GM12865 (cell line): ENCODE results near the gene TAX1BP3.
A peak's percentile ranks its signal among the peaks of the same experiment; 100 is the strongest.

Experiments used
- DNase-seq: peaks from one replicate; pipeline ENCODE4 v3.0.0; 2010; ENCODE audit warnings: low read depth
- H3K4me3 ChIP-seq: 2 replicates; pipeline ENCODE4 v1.5.1; 2011; ENCODE audit warnings: mild to moderate bottlenecking, low read depth, low read length, control low read depth
- TF ChIP-seq, protein P1 (sequence below): IDR thresholded peaks from 2 replicates; pipeline ENCODE4 v1.5.1; 2011; ENCODE audit warnings: low read length, control low read depth, low read depth, inconsistent platforms; ENCODE audit not compliant: insufficient read depth; ENCODE audit errors: missing control alignments

Gene TAX1BP3

DNA sequence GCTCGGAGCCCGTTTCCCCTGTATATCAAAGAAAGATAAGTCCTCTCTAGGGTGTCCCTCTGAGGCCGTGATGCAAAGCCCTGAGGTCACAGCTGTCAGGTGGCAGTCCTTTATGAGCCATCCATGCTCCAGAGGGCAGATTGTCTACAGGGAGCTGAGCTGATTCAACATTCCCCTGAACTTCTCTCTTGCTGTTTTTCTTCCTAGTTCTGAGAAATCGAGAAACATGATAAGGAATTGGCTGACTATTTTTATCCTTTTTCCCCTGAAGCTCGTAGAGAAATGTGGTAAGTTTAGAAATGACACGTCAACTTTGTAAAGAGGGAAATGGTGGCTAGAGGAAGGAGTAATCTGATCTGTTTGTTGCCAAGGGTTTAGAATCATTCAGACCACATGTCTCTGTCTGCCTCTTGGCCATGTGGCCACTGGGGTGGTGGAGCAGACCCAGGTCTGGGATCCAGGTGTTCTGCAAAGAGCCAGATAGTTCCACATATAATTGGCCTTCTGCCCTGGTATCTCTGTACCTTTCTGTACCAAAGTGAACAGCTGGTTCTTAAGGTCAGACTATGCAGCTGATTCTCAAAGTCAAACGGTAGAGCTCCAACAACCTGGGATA lies 28.3 kb downstream of the TAX1BP3 start:
- DNase-seq = peak; percentile 21
- TF ChIP-seq, protein P1, sequence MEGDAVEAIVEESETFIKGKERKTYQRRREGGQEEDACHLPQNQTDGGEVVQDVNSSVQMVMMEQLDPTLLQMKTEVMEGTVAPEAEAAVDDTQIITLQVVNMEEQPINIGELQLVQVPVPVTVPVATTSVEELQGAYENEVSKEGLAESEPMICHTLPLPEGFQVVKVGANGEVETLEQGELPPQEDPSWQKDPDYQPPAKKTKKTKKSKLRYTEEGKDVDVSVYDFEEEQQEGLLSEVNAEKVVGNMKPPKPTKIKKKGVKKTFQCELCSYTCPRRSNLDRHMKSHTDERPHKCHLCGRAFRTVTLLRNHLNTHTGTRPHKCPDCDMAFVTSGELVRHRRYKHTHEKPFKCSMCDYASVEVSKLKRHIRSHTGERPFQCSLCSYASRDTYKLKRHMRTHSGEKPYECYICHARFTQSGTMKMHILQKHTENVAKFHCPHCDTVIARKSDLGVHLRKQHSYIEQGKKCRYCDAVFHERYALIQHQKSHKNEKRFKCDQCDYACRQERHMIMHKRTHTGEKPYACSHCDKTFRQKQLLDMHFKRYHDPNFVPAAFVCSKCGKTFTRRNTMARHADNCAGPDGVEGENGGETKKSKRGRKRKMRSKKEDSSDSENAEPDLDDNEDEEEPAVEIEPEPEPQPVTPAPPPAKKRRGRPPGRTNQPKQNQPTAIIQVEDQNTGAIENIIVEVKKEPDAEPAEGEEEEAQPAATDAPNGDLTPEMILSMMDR = no peak
- no peak overlapping the region for H3K4me3 ChIP-seq

DNA sequence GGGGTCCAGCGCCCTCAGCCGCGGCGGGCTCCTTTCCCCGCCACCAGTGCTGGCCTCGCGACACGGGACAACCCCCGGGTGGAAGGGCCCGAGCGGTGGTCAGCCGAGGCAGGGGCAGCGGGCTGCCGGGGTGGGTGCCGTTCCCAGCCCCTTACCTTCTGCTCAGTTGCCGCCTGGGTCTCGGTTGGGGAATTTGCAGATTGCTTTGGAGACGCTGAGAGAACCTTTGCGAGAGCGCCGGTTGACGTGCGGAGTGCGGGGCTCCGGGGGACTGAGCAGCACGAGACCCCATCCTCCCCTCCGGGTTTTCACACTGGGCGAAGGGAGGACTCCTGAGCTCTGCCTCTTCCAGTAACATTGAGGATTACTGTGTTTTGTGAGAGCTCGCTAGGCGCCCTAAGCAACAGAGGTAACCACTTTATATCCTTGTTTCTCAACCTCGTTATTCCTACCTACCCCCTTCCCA lies 31.4 kb downstream of the TAX1BP3 start:
- TF ChIP-seq, protein P1 = no peak
- H3K4me3 ChIP-seq = peak overlapping the region; percentile 98
- peak; percentile 20 for DNase-seq

DNA sequence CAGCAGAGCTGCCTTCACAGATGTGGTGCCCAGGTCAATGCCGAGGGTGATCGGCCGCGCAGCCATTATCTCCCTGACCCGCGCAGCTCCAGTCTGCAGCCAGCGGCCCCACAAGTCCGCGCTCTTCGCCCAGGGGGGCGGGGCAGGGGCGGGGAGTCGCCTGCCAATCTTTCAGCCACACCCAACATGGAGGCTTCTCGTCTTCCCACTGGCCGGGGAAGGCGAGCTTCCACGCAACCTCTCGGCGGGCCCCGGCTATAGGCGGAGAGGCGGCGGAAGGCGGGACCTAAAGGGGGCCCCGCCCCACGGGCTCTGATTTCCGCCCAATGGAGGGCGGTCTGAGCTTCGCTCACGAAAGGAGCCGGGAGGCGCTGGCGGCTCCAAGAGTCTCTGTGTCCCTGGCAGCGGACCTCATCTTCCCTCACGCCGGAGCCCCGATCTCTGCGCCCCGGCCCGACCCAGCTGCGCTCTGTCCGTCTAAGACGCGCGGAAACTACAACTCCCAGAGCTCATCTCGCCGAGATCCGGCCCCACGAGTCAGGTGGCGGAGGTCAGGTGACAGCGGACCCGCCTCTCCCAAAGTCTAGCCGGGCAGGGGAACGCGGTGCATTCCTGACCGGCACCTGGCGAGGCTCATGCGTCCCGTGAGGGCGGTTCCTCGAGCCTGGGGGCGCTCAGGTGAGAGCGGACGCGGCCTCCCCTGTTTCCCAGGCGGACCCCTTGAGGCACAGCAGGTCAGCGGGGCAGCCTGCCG lies 32.0 kb downstream of the TAX1BP3 start, which contains the start of the genes CTNS and SHPK:
CTNS (plus strand) TSS at position 607 of the 754 bp plus-strand sequence. CDS start 3,447 bp downstream, outside the sequence.
SHPK (minus strand) TSS at position 97 of the 754 bp plus-strand sequence; CDS start at position 66, 31 bp downstream.
- TF ChIP-seq, protein P1 = no peak
- H3K4me3 ChIP-seq = peak within 1 kb of the TSS; percentile 98
- DNase-seq = peak; percentile 98

DNA sequence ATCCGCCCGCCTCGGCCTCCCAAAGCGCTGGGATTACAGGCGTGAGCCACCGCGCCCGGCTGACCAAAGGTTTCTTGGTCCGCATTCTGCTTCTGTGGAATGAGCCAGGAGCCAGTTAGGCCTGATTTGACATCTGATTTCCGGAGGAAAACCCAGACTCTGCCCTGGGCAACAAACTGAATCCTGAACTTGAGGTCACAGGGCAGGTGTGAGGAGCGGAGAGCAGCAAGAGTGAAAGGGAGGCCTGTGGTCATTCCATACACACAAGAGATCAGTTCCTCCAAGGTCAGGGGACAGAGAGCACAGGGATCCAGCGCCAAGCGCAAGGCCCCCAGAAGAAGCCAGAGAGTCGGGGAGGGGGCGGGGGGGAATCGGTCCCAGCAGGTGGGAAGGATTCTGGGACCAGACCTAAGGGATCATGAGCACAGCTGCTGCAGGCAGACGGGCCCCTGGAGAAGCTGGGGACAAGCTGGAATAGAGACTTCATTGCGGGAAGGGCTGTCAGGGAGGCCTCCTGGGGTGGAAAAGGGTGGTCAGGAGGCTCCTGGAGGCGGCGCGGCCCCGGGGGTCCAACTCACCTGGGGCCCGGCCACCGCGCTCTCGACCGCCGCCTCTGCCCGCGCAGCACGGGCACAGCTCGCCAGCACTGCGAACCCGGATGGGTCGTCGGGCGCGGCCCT lies 32.8 kb downstream of the TAX1BP3 start:
- H3K4me3 ChIP-seq = peak overlapping the region; percentile 98
- TF ChIP-seq, protein P1 = peak; percentile 1
- DNase-seq = peak; percentile 63

DNA sequence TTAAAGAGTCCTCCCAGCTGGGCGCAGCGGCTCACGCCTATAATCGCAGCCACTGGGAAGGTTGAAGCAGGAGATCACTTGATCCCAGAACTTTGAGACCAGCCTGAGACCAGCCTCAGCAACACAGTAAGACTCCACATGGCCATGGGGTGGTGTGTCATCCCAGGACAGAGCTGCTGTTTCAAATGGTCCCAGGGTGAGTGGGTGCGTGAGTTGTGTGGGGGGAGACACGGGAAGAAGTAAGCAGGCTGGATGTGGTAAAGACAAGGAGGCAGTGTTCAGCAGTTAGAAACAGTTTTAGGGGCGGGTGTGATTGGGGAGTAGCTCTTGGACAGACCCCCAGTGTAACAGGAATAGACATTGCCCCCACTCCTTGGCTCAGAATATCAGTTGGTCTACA lies 36.1 kb downstream of the TAX1BP3 start:
- TF ChIP-seq, protein P1 = no peak
- DNase-seq = no peak
- H3K4me3 ChIP-seq = no peak overlapping the region

DNA sequence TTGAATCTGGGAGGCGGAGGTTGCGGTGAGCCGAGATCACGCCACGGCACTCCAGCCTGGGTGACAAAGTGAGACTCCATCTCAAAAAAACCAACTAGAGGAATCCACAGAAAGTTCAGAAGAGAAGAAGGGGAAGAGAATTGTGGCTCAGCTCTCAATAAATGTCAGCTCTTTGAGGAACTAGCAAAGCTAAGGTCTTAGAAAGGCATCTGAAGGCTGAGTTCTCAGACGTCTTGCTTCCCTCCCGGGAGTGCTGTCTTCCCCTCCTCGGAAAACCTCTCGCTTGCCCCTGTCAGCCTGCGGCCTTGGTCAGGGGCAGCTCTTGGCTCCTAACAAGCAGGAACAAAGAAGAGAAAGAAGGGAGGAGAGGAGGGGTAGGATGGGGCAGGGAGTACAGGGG lies 37.6 kb downstream of the TAX1BP3 start:
- TF ChIP-seq, protein P1 = no peak
- no peak overlapping the region for H3K4me3 ChIP-seq
- DNase-seq = no peak
